ENCODE data around the gene MBNL1.

DNA sequence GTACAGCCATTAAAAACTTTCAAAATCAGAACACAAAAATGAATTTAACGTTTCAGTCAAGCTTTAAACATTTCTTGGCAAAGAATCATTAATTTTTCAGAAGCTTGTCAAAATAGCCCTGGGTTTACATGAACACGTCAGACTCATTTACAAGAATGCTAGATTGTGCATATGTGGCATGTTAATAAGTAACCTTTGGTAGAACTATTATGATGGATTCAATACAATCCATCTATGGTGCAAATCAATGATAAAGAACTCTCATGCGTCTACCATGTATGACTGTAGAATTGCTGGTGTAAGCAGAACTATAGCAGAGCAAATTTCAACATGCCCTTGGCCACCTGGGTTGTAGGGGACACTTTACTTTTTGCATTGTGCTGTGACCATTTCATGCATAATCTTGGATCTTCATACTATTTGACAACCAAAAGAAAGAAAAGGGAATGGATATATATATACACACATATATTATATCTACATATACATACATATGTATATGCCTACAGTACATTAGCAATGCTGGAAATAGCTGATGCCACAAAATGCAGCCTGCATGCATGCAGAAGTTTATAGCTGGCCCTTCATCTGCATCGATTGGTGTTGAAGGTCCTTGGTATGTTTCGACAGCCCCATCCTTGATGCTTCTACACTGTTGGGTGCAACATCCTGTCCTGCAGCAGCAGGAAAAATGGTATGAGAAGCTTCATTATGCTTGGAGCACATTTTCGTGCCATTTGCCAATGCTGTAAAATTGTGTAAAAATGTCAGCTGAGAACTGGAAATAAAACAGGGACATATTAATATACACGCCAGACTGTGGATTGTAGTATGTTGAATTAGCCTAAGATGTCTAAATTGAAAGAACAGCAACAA is 189.0 kb downstream of the MBNL1 start:
- TF ChIP-seq, protein P1, sequence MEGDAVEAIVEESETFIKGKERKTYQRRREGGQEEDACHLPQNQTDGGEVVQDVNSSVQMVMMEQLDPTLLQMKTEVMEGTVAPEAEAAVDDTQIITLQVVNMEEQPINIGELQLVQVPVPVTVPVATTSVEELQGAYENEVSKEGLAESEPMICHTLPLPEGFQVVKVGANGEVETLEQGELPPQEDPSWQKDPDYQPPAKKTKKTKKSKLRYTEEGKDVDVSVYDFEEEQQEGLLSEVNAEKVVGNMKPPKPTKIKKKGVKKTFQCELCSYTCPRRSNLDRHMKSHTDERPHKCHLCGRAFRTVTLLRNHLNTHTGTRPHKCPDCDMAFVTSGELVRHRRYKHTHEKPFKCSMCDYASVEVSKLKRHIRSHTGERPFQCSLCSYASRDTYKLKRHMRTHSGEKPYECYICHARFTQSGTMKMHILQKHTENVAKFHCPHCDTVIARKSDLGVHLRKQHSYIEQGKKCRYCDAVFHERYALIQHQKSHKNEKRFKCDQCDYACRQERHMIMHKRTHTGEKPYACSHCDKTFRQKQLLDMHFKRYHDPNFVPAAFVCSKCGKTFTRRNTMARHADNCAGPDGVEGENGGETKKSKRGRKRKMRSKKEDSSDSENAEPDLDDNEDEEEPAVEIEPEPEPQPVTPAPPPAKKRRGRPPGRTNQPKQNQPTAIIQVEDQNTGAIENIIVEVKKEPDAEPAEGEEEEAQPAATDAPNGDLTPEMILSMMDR (IDR thresholded peaks at IDR 0.05 in 2 of 3, conservative IDR thresholded peaks at IDR 0.05 in 1 of 3; ENCODE audit: borderline replicate concordance in 1 of 3, insufficient read depth in 1 of 3, low read depth in 2 of 3, low read length in 2 of 3): no peak
- TF ChIP-seq SP1 (IDR thresholded peaks at IDR 0.05; ENCODE audit: low read depth): no peak
- no peak for TF ChIP-seq POLR2AphosphoS5 (IDR thresholded peaks at IDR 0.05; ENCODE audit: low read depth, low read length)
- TF ChIP-seq, protein P2, sequence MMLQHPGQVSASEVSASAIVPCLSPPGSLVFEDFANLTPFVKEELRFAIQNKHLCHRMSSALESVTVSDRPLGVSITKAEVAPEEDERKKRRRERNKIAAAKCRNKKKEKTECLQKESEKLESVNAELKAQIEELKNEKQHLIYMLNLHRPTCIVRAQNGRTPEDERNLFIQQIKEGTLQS (IDR thresholded peaks at IDR 0.05): no peak
- no peak for TF ChIP-seq SIN3A (IDR thresholded peaks at IDR 0.05; ENCODE audit: low read depth)
- no peak for TF ChIP-seq POLR2A (IDR thresholded peaks at IDR 0.05; ENCODE audit: borderline replicate concordance, extremely low read depth, insufficient read depth, insufficient read length)
- no peak for TF ChIP-seq TCF7L2 (IDR thresholded peaks at IDR 0.05; ENCODE audit: borderline replicate concordance, extremely low read depth, insufficient read depth, insufficient read length)
- TF ChIP-seq, protein P3, sequence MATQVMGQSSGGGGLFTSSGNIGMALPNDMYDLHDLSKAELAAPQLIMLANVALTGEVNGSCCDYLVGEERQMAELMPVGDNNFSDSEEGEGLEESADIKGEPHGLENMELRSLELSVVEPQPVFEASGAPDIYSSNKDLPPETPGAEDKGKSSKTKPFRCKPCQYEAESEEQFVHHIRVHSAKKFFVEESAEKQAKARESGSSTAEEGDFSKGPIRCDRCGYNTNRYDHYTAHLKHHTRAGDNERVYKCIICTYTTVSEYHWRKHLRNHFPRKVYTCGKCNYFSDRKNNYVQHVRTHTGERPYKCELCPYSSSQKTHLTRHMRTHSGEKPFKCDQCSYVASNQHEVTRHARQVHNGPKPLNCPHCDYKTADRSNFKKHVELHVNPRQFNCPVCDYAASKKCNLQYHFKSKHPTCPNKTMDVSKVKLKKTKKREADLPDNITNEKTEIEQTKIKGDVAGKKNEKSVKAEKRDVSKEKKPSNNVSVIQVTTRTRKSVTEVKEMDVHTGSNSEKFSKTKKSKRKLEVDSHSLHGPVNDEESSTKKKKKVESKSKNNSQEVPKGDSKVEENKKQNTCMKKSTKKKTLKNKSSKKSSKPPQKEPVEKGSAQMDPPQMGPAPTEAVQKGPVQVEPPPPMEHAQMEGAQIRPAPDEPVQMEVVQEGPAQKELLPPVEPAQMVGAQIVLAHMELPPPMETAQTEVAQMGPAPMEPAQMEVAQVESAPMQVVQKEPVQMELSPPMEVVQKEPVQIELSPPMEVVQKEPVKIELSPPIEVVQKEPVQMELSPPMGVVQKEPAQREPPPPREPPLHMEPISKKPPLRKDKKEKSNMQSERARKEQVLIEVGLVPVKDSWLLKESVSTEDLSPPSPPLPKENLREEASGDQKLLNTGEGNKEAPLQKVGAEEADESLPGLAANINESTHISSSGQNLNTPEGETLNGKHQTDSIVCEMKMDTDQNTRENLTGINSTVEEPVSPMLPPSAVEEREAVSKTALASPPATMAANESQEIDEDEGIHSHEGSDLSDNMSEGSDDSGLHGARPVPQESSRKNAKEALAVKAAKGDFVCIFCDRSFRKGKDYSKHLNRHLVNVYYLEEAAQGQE (IDR thresholded peaks at IDR 0.05; ENCODE audit: low read depth): no peak
- TF ChIP-seq EZH2phosphoT487 (IDR thresholded peaks at IDR 0.05; ENCODE audit: borderline replicate concordance): no peak
- TF ChIP-seq, protein P4, sequence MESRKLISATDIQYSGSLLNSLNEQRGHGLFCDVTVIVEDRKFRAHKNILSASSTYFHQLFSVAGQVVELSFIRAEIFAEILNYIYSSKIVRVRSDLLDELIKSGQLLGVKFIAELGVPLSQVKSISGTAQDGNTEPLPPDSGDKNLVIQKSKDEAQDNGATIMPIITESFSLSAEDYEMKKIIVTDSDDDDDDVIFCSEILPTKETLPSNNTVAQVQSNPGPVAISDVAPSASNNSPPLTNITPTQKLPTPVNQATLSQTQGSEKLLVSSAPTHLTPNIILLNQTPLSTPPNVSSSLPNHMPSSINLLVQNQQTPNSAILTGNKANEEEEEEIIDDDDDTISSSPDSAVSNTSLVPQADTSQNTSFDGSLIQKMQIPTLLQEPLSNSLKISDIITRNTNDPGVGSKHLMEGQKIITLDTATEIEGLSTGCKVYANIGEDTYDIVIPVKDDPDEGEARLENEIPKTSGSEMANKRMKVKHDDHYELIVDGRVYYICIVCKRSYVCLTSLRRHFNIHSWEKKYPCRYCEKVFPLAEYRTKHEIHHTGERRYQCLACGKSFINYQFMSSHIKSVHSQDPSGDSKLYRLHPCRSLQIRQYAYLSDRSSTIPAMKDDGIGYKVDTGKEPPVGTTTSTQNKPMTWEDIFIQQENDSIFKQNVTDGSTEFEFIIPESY (IDR thresholded peaks at IDR 0.05; ENCODE audit: extremely low read depth, insufficient replicate concordance, low read length): no peak
- no peak for TF ChIP-seq EZH2 (IDR thresholded peaks at IDR 0.05)
- TF ChIP-seq JUND (IDR thresholded peaks at IDR 0.05): no peak
- no peak for TF ChIP-seq YY1 (IDR thresholded peaks at IDR 0.05; ENCODE audit: extremely low read depth, insufficient replicate concordance, low read depth, low read length)
- no peak for TF ChIP-seq ELF1 (IDR thresholded peaks at IDR 0.05; ENCODE audit: borderline replicate concordance, low read depth)
